ENCODE results near the gene ABCC11.

Gene ABCC11

DNA sequence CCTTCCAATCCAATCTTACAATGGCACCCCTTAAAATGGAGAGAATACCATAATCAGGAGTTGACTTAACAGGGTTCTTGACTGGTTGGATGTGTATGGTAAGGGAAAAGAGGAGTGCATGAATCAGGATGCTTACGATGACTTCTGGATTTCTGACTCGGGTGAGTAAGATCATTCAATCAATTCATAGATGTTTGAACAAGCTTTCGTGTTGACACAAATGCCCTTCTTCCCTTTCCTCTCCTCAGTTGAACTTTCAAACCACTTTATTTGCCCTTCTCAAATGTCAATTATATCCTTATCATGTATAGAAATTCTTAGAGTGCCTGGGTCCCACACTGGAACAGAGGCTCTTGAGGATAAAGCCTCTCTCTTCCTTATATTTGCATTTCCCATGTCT, 117.4 kb downstream of the ABCC11 start:
- DNase-seq (ENCODE audit: low spot score): no peak

DNA sequence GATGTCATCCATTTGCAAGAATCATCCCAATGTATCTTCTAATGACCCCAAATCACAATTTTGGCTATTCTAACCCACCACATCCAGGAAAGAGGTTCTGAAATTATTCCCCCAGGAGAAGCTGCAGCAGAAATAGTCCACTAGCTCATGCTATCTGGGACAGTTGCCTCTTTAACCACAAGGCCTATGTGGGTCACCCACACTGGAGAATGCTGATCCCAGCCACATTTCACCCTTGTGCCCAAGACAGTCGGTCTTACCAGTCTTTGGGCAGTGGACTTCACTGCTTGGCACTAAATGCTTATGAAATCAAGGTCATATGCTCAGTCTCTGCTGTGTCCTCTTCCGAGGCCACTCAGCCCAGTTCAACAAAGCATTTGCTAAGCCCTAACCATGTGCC, 118.6 kb downstream of the ABCC11 start:
- DNase-seq (ENCODE audit: low spot score): no peak

DNA sequence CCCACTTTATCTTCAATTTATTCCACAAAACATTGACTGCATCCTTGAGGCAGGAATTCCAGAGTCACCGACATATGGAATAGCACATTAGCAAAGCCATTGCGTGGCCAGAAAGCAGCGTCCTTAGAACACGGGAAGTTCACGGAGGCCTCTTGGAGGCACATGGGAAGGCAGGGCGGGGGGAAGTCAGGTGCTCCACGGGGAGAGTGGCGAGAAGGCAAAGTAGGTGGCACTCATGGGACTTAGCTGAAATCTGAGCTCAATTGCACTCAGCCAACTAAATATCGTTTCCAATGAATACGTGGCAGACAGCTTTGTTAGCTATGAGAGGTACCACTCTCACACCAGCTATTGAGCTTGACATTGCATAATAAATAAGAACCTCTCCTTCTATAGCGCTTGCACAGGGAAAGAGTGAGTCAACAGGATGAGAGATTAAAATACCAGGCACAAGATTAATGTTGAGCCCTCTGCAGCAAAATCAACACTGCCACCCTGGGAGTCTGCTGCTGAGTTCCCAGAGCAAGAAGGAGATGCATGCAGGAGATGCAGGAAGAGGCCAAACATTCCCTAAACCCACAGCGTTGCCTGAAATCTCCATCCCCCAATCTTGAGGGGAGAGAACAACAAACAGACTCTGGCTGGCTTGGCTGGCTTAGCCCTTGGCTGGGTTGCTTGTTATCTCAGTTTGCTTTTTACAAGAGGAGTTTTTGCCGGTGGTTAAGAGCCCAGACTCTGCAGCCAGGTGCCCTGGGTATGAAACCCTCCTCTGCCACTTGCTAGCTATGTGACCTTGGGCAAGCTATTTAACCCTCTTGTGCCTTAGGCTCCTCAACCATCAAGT, 120.3 kb downstream of the ABCC11 start:
- peak; percentile 86 for DNase-seq (ENCODE audit: low spot score)

DNA sequence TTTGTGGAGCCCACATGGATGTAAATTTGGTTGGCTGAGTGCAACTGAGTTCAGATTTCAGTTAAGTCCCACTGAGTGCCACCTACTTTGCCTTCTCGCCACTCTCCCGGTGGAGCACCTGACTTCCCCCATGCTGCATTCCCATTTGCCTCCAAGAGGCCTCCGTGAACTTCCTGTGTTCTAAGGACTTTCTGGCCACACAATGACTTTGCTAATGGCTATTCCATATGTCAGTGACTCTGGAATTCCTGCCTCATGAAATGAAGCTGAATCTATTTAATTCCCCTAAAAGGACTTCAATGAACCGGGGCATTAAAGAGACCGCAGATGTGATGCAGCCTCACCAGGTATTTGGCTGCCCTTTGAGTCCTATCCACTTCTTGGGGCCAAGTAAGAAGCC, 121.5 kb downstream of the ABCC11 start:
- DNase-seq (ENCODE audit: low spot score): no peak

DNA sequence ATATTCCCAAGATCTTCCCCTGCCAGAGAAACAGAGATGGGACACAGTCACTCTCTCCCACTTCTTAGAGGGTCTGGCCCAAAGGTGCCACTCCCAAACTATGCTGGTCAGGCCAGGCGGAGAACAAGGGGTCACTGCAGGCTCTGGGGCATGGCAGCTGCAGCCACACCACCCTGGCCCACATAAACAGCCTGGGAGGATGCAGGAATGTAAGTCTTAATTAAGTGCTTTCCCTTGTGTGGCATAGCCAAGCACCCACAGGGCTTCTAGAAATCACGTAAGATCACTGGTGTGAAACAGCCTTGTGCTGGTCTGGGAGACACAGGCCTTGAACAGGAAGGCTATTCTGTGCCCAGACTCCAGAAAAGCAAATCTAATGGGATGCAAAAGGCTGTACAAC, 123.1 kb downstream of the ABCC11 start:
- DNase-seq (ENCODE audit: low spot score): no peak

DNA sequence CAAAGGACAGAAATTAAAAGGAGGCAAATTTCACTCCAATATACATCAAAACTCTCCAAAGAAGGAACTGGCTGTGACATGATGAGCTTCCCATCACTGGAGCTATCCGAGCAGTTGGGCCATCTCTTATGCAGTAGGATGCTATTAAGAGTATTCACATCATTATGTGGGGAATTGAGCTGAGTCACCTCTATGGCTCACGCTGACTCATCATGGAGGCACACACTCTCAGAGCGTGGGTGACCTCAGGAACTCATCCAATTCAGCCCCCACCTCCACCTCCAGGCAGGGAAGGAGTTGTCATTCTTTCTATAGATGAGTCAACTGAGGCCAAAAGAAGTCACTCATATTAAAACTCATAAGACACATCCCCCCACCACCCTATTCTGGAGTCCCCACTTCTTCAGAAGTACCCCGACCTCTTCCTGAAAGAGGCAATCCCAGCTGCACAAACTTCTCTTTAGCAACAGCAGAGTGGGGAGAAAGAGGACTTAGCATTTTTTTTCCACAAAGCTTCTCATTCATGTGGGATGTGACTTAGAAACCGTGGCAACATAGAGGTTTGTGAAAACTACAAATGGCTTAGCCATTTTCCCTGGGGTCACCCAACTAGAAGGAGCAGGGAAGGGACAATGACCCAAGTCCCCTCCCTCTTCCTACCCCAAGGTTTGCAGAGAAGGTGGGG, 124.1 kb downstream of the ABCC11 start:
- DNase-seq (ENCODE audit: low spot score): peak; percentile 94

DNA sequence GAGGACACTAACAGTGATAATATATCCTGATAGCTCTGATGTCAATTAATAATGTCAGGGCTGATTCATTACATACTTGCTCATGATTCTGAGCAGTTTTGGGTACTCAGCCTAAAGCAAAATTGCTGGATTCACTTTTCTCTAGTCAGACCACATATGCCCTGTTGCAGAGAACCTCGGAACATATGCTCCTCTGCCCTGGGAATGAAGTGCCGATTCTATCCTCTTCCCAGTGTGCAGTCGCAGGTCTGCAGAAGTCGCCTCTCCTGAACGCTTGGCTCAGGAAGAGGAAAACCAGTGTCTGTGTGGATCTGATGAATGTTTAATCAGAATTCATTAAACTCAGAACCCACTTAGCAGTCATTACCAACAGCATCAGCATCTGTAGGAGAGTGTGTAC, 126.1 kb downstream of the ABCC11 start:
- DNase-seq (ENCODE audit: low spot score): no peak

DNA sequence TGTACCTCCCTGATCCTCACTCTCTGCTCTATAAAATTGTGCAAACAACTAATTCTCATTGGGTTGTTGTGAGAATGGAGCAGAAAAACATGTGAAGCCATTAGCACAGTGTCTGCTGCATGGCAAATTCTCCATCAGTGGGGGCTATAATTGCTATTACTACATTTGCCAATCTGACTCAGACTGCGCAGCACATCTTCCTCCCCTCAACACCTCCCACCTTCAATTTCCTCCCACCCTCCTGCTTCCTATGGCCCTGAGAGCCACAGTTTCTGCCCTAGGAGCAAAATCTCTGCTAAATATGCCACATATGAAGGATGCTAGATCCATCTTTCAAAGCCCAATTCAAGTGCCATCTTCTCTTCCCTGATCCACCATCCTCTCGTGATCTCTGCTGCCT, 128.5 kb downstream of the ABCC11 start:
- DNase-seq (ENCODE audit: low spot score): no peak

DNA sequence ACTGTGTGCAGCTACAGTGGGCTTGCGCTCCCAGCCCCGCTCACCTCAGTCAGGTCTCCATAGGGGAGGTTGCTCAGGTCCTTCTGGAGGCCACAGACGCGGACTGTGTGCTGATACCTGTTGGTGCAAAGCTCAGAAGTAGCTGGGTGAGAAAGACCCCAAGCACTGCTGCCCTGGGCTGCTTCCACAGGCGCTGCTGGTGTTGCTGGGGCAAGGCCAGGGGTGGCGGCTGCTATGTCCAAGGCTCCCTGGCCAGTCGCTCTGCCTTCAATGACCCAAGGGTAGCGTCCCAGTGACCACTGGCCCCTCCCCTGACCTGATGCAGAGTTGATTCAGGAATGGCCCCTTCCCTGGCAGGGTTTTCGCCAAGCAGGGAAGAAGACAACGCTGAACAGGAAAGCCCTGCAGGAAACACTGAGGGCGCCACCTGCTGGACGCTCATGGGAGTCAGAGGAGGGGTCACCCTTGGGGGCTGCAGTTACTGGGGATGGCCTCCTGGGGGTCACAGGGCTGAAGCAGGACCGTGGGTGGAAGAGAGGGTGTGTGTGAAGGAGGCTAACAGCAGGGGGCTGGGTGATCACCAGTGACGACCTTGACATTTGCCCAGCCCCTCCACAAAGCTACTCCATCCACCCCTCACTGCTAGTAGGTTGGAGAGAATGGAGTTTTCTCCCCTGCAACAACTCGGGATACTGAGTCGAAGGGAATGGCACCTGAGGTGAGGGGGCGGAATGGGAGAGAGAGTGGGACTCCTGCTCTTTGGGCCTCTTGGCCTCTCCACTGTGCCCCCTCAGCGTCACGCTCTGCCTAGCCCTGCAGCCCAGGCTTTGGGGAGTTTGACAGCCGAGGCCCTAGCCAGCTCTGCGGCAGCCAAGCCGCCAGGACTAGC, 129.9 kb downstream of the ABCC11 start:
- peak; percentile 53 for DNase-seq (ENCODE audit: low spot score)

Measured in GM03348 (cell line).